Thoracic aorta endothelial cell (primary cell): ENCODE data around the gene LRRC75A. TPM values are rescaled to one million over a fixed set of nuclear protein-coding genes. Genes with fewer than 3 reads are reported as not detected.

Source experiments
- small RNA-seq: library from RNA; depleted of rRNA; stranded (forward); fragments of <200 nt; gene quantifications from one replicate; pipeline ENCODE3, GENCODE V24; 2012
- total RNA-seq: library from RNA; depleted of rRNA; stranded (reverse); fragments of >200 nt; gene quantifications from 2 replicates; pipeline ENCODE4 v1.2.3, GENCODE V29; 2012

The LRRC75A gene, protein sequence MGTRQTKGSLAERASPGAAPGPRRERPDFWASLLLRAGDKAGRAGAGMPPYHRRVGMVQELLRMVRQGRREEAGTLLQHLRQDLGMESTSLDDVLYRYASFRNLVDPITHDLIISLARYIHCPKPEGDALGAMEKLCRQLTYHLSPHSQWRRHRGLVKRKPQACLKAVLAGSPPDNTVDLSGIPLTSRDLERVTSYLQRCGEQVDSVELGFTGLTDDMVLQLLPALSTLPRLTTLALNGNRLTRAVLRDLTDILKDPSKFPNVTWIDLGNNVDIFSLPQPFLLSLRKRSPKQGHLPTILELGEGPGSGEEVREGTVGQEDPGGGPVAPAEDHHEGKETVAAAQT
- 1.6 TPM in 2 replicates for total RNA-seq

DNA sequence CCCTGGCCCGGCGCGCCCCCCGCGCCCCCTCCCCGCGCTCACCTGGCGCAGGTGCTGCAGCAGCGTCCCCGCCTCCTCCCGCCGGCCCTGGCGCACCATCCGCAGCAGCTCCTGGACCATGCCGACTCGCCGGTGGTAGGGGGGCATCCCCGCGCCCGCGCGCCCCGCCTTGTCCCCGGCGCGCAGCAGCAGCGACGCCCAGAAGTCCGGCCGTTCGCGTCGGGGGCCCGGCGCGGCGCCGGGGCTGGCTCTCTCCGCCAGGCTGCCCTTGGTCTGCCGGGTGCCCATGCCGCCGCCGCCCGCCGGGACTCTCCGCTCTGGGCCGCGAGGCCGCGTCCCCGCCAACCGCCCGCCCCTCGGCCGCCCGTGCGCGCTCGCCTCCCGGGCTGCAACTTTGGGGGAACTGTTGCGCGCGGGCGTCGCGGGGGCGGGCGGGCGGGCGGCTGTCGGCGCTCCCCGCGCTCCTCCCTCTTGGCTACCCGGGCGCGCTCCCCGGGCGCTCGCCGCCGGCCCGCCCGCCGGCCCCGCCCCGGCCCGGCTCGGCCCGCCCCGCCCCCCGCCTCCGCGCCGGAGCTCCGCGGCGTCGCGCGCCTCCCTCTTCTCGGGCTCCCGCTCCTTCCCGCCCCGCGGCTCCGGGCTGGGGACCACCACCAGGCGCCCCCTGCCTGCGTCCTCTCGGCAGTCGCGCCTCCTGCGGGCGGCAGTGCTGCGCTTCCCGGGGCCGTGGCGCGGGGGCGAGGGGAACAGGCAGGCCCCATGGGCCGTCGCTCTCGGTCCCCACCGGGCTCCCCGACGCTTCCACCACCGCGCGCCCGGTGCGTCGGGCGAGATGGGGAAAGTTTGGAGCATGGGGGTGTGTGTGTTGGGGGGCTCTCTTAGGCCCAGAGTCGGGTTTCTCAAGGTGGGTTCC, at the start of gene LRRC75A:
LRRC75A (minus strand) TSS at position 491 of the 910 bp plus-strand sequence; CDS start at position 288, 203 bp downstream.

DNA sequence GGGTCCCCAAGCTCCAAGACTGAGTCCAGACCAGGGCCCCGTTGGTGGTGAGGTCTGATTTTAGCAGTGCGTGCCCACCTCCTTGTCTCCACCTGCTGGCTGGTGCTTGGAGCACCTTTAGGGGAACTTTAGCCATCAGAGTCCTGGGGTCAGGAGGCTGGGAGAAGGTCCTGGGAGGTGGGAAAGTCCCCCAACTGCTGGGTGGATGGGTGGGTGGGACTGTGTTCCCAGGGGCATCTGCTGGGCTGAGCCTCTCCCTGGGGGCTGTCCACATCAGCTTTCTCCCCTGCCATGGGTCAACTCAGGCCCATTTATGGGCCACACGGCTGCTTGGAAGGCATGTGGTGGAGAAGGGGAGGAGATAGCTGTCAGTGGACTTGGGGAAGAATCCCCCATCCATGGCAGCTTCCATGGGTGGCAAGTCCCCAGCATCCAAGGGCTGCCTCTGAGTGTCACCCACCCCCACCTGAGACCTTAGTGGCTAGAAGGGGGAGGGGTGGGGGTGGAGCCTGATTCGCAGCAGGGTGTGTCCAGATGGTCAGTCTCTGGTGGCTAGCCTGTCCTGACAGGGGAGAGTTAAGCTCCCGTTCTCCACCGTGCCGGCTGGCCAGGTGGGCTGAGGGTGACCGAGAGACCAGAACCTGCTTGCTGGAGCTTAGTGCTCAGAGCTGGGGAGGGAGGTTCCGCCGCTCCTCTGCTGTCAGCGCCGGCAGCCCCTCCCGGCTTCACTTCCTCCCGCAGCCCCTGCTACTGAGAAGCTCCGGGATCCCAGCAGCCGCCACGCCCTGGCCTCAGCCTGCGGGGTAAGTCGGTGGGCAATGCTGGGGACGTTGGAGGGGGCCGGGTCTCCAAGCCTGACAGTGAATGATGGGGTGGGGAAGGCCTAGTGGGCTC, 76.7 kb downstream of the LRRC75A start, which contains the start of gene TRPV2:
TRPV2 (plus strand) TSS at position 541 of the 894 bp plus-strand sequence. CDS start 2,098 bp downstream, outside the sequence.

Small RNA genes lying within 50 kb of the gene (small RNA-seq; reads per million reads assigned to genes)
- gene SNORD49A (not detected), gene SNORD65 (not detected)

Other genes with a start within 250 kb of the LRRC75A start
- 26.2 and 38.4 TPM in 2 replicates for gene CENPV, start 138.7 kb downstream of the LRRC75A start, total RNA-seq
- gene UBB, start 111.1 kb downstream of the LRRC75A start, total RNA-seq = 1,166 and 1,236 TPM in 2 replicates
- 7.8 and 35.9 TPM in 2 replicates for gene TRPV2, start 76.6 kb downstream of the LRRC75A start, total RNA-seq
- gene ZNF287, start 77.0 kb upstream of the LRRC75A start, total RNA-seq = 3.5 and 3.6 TPM in 2 replicates
- 5.6 and 6.6 TPM in 2 replicates for gene ZNF624, start 161.7 kb upstream of the LRRC75A start, total RNA-seq
- 5.2 and 8.9 TPM in 2 replicates for gene CCDC144A, start 198.0 kb upstream of the LRRC75A start, total RNA-seq